HG02678 (cell line): Measurements from ENCODE around the gene PLEKHA6.

Source experiments
- ATAC-seq: cut with Tn5 transposase; IDR thresholded peaks from one replicate; pipeline ENCODE4 v1.9.1; 2021; ENCODE audit warnings: mild to moderate bottlenecking, moderate library complexity; ENCODE audit not compliant: unreplicated experiment

Gene PLEKHA6

DNA sequence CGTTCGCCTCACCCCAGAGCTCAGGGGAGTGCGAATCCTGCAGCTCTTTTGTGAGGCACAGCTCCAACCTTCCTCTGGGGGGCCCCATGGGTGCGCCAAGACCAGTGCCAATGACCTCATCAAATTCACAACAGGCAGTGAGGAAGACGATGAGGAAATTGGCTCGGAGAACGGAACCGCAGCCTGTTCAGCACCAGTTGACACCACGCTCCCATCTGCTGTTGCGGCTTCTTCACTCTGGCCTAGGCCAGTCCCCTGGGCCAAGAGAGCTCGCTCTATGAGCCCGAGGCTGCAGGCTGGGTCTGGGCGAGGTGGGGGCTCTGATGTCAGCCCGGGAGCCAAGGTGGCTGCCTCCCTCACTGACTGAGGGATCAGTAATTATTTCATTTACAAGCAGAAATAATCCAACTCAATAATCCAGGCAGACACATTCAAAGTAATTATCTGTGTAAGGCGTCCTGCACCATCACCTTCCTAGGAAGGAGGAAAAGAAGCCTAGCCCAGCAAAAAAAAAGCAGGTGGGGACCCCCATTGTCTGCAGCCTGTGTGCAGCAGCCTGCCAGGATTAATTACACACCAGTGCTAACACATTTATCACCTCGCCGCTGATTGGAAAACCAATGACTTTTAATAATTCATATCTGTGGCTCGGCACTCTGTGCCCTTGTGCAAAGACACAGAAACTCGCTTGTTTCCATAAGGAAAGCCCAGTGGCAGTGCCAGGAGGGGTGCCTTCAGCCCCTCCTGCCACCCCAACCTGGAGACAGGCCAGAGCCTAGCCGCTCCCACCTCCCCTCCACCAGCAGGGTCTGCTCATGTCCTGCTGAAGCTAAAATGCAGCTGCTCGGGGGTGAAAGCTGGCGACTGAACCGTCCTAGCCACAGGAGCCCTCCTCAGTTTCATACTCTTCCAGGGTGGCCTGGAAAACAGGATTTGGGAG lies 1.9 kb downstream of the PLEKHA6 start:
- no peak for ATAC-seq

DNA sequence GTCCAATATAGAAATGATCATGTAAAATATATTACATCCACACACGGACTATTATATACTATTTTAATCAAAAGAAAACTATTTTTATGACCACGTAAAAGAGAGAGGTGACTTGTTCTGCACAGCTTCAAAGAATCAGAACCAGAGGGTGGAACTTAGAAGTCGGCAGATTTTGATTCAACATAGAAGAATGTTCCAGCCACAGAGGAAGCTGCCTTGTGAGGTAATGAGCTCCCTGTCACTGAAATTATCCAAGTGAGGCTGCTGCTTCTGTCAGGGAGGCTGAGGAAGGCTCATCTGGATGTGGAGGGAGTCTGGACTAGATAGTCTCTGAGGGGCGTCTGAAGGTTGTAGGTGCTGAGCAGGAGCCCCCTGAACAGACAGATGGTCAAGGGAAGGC lies 2.7 kb downstream of the PLEKHA6 start:
- no peak for ATAC-seq

DNA sequence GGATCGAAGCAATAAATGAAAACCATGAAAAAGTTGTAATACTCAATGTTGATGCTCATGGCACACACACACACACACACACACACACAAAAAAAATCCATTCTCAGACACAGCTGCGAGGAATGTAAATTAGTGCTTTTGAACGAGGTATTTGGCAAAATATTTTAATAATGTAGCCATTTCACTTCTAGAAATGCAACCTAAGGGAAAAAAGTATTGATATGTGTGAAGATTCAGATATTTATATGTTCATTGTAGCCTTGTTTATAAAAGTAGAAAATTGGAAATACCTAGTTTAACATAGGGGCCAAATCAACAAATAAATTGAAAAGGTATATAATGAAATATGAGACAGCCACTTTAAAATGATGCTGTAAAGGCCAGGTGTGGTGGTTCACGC lies 3.8 kb downstream of the PLEKHA6 start:
- no peak for ATAC-seq

DNA sequence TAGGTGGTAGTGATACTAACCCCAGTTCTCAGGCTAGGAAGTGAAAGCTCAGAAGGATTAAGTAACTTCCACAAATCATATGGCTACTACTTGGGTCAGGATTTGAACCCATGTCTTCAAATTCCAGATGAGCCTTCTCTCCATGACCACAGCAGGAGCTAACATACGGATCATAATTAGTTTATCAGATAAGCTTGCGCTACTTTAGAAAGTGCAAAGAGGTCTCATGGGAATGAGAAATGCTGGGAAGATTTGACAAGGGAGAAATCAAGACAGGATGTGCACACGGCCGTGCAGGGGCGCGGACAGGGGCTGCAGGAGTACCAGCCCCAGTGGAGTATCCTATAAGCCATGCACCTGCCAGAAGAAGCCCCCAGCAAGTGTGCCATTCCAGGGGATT lies 5.2 kb downstream of the PLEKHA6 start:
- ATAC-seq, result no peak

DNA sequence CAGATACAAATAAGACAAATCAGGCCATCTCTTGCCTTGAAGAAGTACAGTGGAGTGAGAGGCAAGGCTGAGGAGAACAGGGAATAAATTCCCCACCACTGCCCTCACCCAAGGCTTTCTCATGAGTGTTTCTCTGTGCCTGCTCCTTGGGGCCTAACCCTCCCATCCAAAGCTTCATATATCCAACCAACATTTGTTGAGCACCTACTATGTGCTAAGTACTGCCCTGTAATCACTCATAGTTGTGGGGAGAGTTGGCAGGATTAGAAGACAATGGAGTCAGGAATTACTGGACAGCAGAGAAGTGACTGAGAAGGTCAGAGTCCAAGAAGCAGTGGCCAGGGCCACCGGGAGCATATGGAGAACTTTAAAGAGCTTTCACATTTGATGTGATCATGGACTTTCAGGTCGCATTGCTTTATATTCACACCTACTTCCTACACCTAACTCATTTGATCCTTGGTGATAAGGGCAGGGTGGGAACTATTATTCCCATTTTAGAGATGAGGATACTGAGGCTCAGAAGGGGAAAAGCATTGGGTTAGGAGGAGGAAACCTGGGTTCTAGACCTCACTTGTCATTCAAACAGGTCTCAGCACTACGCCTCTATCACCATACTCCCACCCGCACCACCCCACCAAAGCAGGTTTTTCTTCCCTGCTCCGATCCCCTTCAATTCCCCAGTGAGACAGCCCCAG lies 6.4 kb downstream of the PLEKHA6 start:
- no peak for ATAC-seq

DNA sequence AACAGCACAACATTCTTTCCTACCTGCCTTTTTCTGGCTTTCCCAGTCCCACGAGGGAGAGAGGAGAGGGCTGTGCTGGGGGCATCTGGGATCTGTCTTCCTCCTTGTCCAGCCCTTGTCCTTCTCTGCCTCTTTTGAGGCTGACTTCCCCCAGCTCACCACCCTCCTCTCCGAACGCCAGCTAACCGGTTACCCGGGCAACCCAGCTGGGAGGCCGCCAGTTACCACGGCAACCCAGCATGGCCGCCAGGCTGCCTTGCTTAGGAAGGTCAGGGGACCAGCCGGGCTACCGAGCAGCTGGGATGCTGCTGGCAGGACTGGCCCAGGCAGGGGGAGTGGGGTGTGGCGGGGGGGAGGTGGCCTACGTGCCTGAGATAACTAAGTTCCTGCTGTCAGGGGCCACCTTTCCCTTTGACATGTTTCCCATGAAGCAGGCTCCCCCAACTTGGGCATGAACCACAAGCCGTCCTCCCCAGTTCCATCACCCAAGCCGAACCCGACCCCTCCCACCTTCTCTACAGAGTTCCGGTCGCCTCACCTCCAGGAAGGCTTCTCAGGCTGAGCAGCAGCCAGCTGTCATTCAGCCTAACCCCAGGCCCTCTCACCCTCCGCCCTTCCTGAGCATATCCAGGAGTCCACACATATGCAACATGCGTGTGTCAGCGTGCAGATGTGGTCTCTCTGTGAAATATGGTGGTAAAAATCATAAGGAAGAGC lies 8.7 kb downstream of the PLEKHA6 start:
- ATAC-seq, result no peak

DNA sequence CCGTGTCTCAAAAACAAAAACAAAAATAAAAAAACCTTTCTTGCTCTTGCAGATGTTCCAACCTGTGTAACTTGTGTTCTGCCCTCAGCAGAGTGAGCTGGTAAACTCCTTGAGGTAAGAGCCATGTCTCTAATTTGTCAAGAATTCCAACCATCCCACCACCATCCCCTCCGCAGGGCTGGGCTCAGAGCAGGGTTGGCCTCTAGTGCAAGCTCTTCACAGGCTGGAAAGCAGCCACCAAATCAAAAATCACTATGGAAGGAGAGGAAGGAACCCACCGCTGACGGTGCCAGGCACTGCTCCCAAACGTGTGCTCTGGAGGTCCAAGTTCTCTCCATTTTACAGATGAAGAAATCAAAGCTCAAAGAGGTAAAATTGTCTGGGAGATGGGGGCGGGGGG lies 9.4 kb downstream of the PLEKHA6 start:
- no peak for ATAC-seq

DNA sequence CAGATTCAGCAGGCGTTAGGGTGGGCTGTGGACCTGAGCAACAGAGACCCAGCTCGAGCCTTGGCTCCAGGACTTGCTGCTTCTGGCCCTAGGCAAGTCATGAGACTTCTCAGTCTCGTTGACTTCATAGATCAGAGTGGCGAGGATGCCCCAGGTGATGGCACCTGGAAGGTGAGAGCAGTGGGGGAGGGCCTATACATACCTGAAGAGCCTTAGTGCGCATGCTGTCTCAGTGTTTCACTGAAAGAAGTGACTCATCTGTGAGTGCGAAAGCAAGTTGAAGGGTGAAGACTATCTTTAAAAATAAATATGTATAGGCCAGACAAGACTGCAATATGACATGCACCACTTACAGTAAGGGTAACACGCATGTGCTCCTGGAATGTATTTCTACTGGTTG lies 10.1 kb downstream of the PLEKHA6 start:
- ATAC-seq, result no peak

DNA sequence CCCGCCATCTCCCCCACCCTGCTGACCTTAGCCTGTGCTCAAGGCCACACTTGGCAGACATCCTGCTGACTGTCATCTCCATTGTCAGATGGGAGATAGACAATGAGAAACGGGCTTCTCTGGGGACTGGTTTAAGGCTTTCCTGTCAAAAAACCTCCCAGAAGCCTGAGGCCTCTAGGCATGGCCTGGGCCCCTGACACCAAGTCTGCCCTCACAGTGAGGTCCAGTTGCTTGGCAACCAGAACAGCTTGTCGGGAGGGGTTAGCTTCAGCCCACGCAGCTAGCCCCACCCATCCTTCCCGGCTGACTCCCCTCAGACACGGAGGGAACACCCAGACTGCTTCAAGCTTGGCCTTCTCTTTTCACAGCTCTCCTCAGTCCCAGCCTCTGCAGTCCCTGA lies 11.0 kb downstream of the PLEKHA6 start:
- no peak for ATAC-seq

DNA sequence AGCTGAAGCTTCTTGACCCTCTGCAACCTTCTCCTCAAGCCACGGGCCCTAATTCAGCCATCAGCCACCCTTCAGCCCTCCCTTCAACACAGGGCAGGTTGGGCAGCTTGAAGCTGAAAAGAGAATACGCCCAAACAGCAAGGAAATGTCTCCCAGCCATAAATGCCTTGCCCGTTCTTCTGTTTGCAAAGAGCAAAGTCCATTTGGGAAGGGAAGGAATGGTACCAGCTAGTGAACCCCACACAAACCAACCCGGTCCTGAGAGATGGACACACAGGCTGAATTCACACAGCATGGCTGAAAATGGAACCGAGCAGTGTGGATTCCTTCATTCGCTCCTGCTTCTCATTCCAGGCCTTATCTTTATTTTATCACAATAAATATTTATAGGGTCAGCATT lies 11.5 kb downstream of the PLEKHA6 start:
- no peak for ATAC-seq

DNA sequence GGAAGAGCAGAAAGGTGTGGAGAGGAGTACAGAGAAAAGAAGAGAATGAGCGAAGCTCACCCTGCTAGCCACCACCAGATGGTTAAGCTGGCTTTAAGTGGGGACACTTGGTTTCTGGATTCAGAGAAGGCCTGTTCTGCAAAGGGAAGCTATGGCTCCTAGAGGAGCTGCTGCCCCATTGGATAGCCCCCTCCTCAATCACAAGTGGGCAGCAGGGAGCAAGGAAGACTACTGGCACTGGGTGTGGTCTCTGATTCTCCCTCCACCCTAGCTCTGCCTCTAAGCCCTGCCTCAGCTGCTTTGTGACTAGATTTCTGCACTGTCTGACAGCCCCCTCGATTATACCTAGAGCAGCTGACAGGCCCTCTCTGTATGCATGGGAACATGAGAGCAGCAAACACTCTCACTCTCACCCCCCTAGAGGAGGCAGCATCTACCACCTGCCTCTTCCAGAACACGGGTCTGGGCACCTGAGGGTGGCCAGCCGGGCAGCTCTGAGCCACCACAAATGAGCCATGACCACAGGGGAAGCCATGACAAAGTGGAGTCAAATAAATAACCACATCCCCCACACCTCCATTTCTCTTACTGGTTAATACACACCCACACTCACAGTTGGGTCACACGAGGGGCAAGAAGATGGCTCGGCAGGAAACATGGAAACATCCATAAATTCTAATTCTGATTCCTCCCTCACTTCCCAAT lies 13.6 kb downstream of the PLEKHA6 start:
- ATAC-seq, result no peak

DNA sequence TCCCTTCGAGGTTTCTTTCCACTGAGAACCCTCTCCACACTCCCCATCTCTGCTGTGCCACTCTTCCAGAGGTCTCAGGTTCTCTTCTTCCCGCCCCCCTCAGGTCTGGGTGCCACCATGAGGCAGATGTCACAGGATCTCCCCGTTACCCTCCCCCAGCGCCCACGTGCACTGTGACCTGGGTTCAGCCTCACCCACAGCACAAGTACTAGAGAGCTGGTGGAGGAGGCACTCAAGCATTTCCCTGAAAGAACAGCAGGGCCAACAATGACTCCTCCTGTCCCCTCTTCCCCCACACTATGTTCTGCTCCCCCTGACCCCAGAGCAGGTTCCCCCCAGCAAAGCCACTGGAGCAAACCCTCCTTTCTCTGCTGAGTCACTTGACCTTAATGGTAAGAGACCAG lies 14.3 kb downstream of the PLEKHA6 start:
- no peak for ATAC-seq

DNA sequence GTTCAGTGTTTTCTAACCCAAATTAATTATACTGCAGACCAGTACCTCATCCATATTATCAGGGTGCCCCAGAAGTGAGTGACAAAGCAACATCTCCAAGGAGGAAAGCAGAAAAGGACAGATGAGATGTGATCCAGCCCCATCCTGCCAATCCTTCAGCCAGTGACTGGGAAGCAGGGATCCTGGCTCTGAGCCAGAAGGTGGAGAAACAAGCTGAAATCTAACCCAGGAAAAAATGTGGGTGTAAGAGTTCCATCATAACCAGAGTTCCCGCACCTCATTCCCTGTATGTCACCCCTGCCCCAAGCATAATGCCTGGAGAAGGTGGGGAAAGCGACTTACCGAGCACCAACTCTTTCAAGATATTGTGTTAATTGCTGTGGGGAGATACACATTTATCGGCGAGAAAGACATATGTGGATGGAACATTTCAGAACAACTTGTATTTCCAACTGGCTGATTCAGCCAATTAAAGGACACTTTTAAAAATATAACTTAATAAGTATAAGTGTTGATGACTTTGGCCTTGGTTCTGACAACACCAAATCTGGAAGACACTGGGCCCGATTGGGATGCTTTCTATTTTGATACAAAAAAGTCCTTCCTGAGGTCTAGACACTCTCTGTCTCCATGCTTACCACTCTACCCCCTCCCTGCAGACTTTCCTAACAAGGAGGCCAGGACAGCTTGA lies 14.9 kb downstream of the PLEKHA6 start:
- ATAC-seq, result no peak

DNA sequence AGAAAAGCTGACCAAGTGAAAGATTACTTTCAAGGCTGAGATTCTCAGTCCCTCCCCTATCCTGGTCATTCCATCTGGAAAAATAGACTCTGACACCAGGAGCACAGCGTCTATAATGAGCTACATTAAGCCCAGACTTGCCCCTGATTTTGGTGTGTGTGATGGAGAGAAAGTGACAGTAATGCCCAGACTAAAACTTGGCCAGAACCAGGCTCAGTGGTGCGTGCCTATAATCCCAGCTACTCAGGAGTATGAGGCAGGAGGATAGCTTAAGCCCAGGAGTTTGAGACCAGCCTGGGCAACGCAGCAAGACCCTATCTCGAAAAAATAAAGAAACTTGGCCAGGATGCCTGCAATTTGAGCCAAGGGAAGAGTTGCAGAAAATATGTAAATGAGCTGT lies 15.9 kb downstream of the PLEKHA6 start:
- ATAC-seq, result no peak

DNA sequence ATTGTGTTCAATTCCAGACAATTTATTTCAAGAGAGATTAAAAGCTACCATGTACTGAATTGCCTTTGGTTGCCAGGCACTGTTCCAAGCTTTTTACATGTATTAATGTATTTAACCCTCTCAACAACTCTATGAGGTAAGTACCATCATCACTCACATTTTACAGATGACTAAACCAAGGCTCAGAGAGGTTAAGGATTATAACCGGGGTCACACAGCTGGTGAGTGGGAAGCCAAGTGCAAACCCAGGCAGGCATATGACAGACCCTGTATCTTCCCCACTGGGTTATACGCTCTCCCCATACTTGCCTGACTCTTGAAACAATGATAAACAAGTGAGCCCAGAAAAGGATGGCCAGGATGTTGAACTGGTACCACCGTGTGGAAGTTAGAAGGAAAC lies 16.5 kb downstream of the PLEKHA6 start:
- no peak for ATAC-seq

DNA sequence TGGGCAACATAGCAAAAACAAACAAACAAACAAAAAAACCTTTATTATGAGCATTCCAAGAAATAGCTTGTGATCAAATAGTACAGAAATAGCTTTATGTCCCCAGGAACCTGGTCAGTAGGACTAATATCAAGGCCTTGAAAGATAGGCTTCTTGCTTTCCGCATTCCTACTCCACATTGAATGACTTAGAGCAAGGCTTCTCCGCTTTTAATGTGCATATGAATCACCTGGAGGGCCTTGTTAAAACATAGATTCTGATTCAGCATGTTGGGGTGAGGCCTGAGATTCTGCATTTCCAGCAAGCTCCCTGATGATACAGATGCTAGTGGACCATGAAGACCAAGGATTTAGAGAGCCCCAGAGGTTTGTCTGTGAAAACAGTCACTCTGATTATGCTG lies 17.4 kb downstream of the PLEKHA6 start:
- ATAC-seq, result no peak

DNA sequence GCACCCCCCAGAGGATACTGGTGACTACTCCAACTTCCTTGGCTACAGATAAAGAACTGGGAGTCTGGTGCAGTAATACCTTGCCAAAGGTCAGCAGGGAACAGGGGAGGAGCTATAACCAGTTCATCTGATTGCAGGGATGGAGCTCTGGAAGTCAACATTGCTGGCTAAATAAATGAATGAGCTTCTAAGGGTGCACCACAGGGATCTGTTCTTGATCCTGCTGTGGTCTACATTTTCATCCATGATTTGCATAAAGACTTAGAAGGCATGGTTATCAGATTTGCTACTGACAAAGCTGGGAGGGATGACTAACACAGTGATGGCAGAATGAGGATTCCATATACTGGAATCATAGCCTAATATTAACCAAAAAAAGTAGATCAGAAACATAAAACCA lies 18.3 kb downstream of the PLEKHA6 start:
- ATAC-seq, result no peak

DNA sequence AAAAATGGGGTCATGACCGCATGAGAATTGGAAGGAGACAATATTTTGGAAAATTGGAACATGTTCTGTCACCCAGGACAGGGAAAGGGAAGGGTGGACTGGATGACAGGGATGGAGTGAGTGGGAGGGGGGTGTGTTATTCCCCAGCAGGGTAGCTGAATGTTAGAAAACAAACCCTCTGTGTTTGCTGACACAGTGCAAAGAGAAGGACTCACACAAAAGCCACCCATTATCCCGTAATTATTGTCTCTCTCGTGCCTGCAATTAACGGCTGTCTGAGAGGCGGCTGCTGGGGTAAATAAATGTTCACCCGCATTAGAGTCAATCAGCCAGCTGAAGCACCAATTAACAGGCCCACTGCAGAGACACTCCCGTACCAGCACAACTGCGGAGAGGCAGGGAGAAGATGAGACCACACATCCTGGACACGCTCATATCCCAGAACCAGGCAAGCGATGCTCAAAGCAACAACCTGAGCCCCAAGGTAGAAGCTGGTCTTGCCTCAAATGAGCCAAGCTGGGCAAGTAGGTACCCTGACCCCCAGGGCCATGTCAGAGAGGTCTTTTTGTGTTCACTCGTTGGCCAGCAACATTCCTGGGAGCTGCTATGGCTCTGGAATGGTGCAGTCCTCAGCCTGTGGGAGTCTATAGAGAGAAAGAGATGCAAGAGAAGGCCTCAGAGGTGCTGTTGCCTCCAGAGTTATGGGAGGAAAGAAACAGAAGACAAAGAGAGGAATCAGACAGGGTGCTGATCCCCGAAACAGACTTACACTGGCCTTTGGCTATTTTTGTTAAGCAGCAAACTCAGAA lies 19.4 kb downstream of the PLEKHA6 start:
- no peak for ATAC-seq

DNA sequence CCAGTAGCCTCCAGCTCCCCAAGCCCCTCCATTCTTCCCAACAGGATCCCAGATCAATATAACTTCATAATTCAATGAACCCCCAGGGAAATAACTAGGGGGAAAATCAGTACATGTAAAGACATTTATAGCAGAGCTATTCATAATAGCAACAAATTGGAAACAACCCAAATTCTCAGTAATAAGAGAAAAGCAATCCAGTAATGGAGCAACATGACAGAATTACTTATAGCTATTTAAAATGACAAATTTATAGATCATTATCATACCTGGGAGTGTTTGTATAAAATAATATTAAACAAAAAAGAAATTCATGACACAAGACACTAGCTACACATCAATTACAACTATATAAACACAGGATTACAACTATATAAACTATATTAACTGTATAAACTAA lies 20.2 kb downstream of the PLEKHA6 start:
- ATAC-seq, result no peak

DNA sequence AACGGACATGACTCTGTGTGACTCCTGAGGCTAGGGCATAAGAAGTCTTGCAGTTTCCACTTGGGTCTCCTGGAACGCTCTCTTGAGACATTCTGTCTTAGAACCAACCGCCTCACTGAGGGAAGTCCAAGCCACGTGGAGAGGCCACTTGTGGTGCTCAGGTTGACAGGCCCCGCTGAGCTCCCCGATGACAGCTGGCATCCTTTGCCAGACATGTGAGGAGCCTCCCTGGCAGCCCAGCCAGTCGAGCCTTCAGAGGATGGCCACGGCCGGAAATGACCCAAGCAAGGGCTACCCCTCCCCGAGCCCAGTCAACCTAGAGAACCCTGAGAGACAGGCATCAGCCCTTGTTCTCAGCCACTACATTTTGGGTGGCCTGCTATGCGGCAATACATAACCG lies 20.7 kb downstream of the PLEKHA6 start:
- ATAC-seq, result no peak
